Measurements from ENCODE around the gene SOCS7. TPM values are rescaled to one million over a fixed set of nuclear protein-coding genes. Genes with fewer than 3 reads are reported as not detected.

SOCS7 gene
- total and polyA plus RNA-seq, 2 of the 4 experiments (the other 2 are of a cell fraction), result 6.5 to 6.8 TPM

GRCh38 chr17:38339891-38340290 lies 11.8 kb upstream of the SOCS7 start:
- DNase-seq, result peak; percentile 39
- H2BK15ac ChIP-seq (ENCODE audit: low read depth, low read length), result no peak overlapping the region
- ATAC-seq (ENCODE audit: low read depth), result peak; percentile 50
- CTCF ChIA-PET, result interaction anchor here (1.2 kb wide), 1 partner anchor 9 kb away, joined by 5 read pairs; no protein-coding TSS in a partner anchor
- H2AK5ac ChIP-seq (ENCODE audit: low read depth, low read length), result no peak overlapping the region
- TF ChIP-seq RAD21 (IDR thresholded peaks at IDR 0.05; ENCODE audit: low read length) (no peak), POLR2A (IDR thresholded peaks at IDR 0.05; ENCODE audit: low read depth, low read length) (no peak)
- H3K27ac ChIP-seq (ENCODE audit: insufficient read depth, low read length), result no peak overlapping the region
- H3K4me1 ChIP-seq (ENCODE audit: control insufficient read depth, insufficient read depth, low read length), result no peaks in the 10 kb centered on the region
- no peak overlapping the region for H3K23ac ChIP-seq (ENCODE audit: low read depth, low read length)
- H3K79me1 ChIP-seq (ENCODE audit: low read depth in 1 of 2, low read length in 2 of 2), result no peaks in the 10 kb centered on the region
- H2BK20ac ChIP-seq (ENCODE audit: low read depth, low read length), result no peak overlapping the region
- H4K91ac ChIP-seq (ENCODE audit: insufficient read depth, low read depth, low read length), result no peak overlapping the region
- dilution Hi-C loops (cut with HindIII; ENCODE audit: low sequenced_read_pairs, unreplicated experiment), result no loop called here
- in situ Hi-C loops (cut with MboI; ENCODE audit: low sequenced_read_pairs), result no loop called here
- H3K4ac ChIP-seq (ENCODE audit: low read depth, low read length), result no peak overlapping the region
- H3K4me3 ChIP-seq (ENCODE audit: insufficient read depth, low read depth, low read length), result no peak overlapping the region
- H3K9me1 ChIP-seq (ENCODE audit: insufficient read depth, low read length), result 0 out of 2 replicates have a peak, but pooled peaks cover 2% of the 10 kb centered on the region
- H2AFZ ChIP-seq (replicated peaks; ENCODE audit: low read length, poor library complexity), result no peak overlapping the region
- no peaks in the 10 kb centered on the region; the same call in 1 of the 2 replicates for H4K20me1 ChIP-seq (ENCODE audit: insufficient read depth, low read length)
- H4K8ac ChIP-seq (ENCODE audit: low read depth in 2 of 2, low read length in 2 of 2), result no peak overlapping the region
- H3K36me3 ChIP-seq (ENCODE audit: control insufficient read depth, insufficient read depth, low read length), result no peaks in the 10 kb centered on the region
- peak overlapping the region; percentile 42 for H2AK9ac ChIP-seq (replicated peaks; ENCODE audit: low read depth, low read length, poor library complexity)
- H3K4me2 ChIP-seq (ENCODE audit: low read depth, low read length), result no peak overlapping the region
- no peak overlapping the region for H3K9ac ChIP-seq (ENCODE audit: low read depth, low read length)
- POLR2A ChIA-PET (ENCODE audit: unreplicated experiment), result no interaction called here
- peaks cover 58% of the 10 kb centered on the region for H3K27me3 ChIP-seq (ENCODE audit: control insufficient read depth, insufficient read depth, low read length)
- H2BK5ac ChIP-seq (ENCODE audit: low read depth, low read length, poor library complexity, severe bottlenecking), result no peak overlapping the region
- no peak overlapping the region for H3K56ac ChIP-seq (ENCODE audit: extremely low read depth, insufficient read depth, low read length)
- intact Hi-C loops (cut with micrococcal nuclease), result no loop called here
- no peak overlapping the region for H3K18ac ChIP-seq (ENCODE audit: low read depth, low read length)
- BruUV-seq (replicated peaks), result no TSS peak
- H2BK120ac ChIP-seq (ENCODE audit: low read depth, low read length), result no peak overlapping the region
- H4K5ac ChIP-seq (ENCODE audit: low read depth, low read length), result no peak overlapping the region
- H3K9me3 ChIP-seq (ENCODE audit: control insufficient read depth, insufficient read depth, low read length), result no peaks in the 10 kb centered on the region
- H3K14ac ChIP-seq (replicated peaks; ENCODE audit: low read depth, low read length), result no peak overlapping the region
